NCI-H460 (cell line): ENCODE results near the gene CCBE1. TPM values are rescaled to one million over a fixed set of nuclear protein-coding genes. Genes with fewer than 3 reads are reported as not detected.

Source experiments
- DNase-seq: peaks from one replicate; pipeline ENCODE4 v3.0.0-alpha.2; 2016; ENCODE audit warnings: low read depth; ENCODE audit errors: extremely low read depth
- total RNA-seq: library from RNA; depleted of rRNA; stranded (reverse); fragments of >200 nt; shearing (Covaris generic); gene quantifications from 2 replicates; pipeline ENCODE4 v1.2.3, GENCODE V29; 2014

The CCBE1 gene
- total RNA-seq, 1 experiment from 2014 or later = not detected

GRCh38 chr18:59577386-59577655, 119.9 kb downstream of the CCBE1 start:
- no peak for DNase-seq

- no peak for DNase-seq
These were observed 120.5 kb downstream of the CCBE1 start for GRCh38 chr18:59576541-59577385.

- no peak for DNase-seq
These were observed 121.2 kb downstream of the CCBE1 start for GRCh38 chr18:59575995-59576394.

- DNase-seq = no peak
These were observed 123.3 kb downstream of the CCBE1 start for GRCh38 chr18:59573962-59574361.

- no peak for DNase-seq
These were observed 125.3 kb downstream of the CCBE1 start for GRCh38 chr18:59571902-59572301.

GRCh38 chr18:59570796-59571195, 126.4 kb downstream of the CCBE1 start:
- no peak for DNase-seq

GRCh38 chr18:59570101-59570775, 127.0 kb downstream of the CCBE1 start:
- no peak for DNase-seq

GRCh38 chr18:59569390-59569791, 127.8 kb downstream of the CCBE1 start:
- DNase-seq = no peak

- DNase-seq = no peak
These were observed 129.8 kb downstream of the CCBE1 start for GRCh38 chr18:59567431-59567830.

- no peak for DNase-seq
These were observed 130.7 kb downstream of the CCBE1 start for GRCh38 chr18:59566533-59566971.

- no peak for DNase-seq
These were observed 131.3 kb downstream of the CCBE1 start for GRCh38 chr18:59565957-59566356.

- no peak for DNase-seq
These were observed 132.7 kb downstream of the CCBE1 start for GRCh38 chr18:59564561-59564960.

GRCh38 chr18:59563176-59563785, 133.9 kb downstream of the CCBE1 start:
- no peak for DNase-seq

GRCh38 chr18:59562751-59563150, 134.5 kb downstream of the CCBE1 start:
- DNase-seq = no peak

- DNase-seq = no peak
These were observed 135.6 kb downstream of the CCBE1 start for GRCh38 chr18:59561612-59562011.

GRCh38 chr18:59560556-59560955, 136.7 kb downstream of the CCBE1 start:
- no peak for DNase-seq

- DNase-seq = no peak
These were observed 137.7 kb downstream of the CCBE1 start for GRCh38 chr18:59559528-59559927.

GRCh38 chr18:59555995-59556659, 141.1 kb downstream of the CCBE1 start:
- DNase-seq = no peak

GRCh38 chr18:59554796-59555335, 142.4 kb downstream of the CCBE1 start:
- no peak for DNase-seq

- no peak for DNase-seq
These were observed 143.9 kb downstream of the CCBE1 start for GRCh38 chr18:59553273-59553870.
